ENCODE measurements around the gene NOS3. TPM values are rescaled to one million over a fixed set of nuclear protein-coding genes. Genes with fewer than 3 reads are reported as not detected.
"Not testable (repeated sequence)": the region's sequence is repeated elsewhere in the genome, so short reads cannot be mapped to it uniquely, and the experiment has no call there.

NOS3 gene
- total RNA-seq, 4 donors from 2014 or later, result 1.4 to 3.2 (median 2.2) TPM

- no peak overlapping the region for H3K27ac ChIP-seq
- H3K36me3 ChIP-seq, result no peaks in the 10 kb centered on the region
- H3K4me1 ChIP-seq, result peaks cover 12 to 79% (median 35%) of the 10 kb centered on the region in 3 donors
- H3K9me3 ChIP-seq, result no peaks in the 10 kb centered on the region
- peaks cover 0 to 75% (median 5%) of the 10 kb centered on the region in 4 donors for H3K27me3 ChIP-seq
- 60 to 65% methylated on average over 2 to 5 of the region's 22 CpGs for WGBS, 2 donors
- intact Hi-C loops (cut with DNase I), result no loop called here
- TF ChIP-seq CTCF (IDR thresholded peaks at IDR 0.05) (no peak), POLR2A (IDR thresholded peaks at IDR 0.05) (no peak)
- no peak for DNase-seq
- H3K4me3 ChIP-seq, result no peak overlapping the region
Measured at GRCh38 chr7:151009327-151010036, 18.7 kb downstream of the NOS3 start.

- Histone ChIP-seq H3K4me3 (no peak overlapping the region), H3K9me3 (no peaks in the 10 kb centered on the region), H3K4me1 (peaks cover 12 to 83% (median 35%) of the 10 kb centered on the region in 3 donors), H3K27ac (peak overlapping the region in 1 of 4 donors; percentile 63), H3K36me3 (no peaks in the 10 kb centered on the region), H3K27me3 (peaks cover 0 to 80% (median 5%) of the 10 kb centered on the region in 4 donors)
- WGBS, 2 donors, result no CpG with 5 or more reads among the region's 7 CpGs
- DNase-seq, result no peak
- no peak for TF ChIP-seq POLR2A (IDR thresholded peaks at IDR 0.05)
- no peak for TF ChIP-seq CTCF (IDR thresholded peaks at IDR 0.05)
- intact Hi-C loops (cut with DNase I), result no loop called here
Measured at GRCh38 chr7:151010037-151010306, 19.2 kb downstream of the NOS3 start.

GRCh38 chr7:151010307-151011096 lies 19.7 kb downstream of the NOS3 start:
- Histone ChIP-seq H3K9me3 (no peaks in the 10 kb centered on the region), H3K27me3 (peaks cover 0 to 86% (median 5%) of the 10 kb centered on the region in 4 donors), H3K4me1 (peaks cover 12 to 87% (median 35%) of the 10 kb centered on the region in 3 donors), H3K27ac (peak overlapping the region in 3 of 4 donors; percentile 43 to 63 (median 58)), H3K4me3 (no peak overlapping the region), H3K36me3 (no peaks in the 10 kb centered on the region)
- no peak for DNase-seq
- TF ChIP-seq POLR2A (IDR thresholded peaks at IDR 0.05), result no peak
- WGBS, 2 donors, result 8 to 15% methylated on average over 2 to 4 of the region's 18 CpGs
- intact Hi-C loops (cut with DNase I), result no loop called here

GRCh38 chr7:151011097-151011409 lies 20.2 kb downstream of the NOS3 start:
- DNase-seq, result no peak
- peaks cover 12 to 87% (median 35%) of the 10 kb centered on the region in 3 donors for H3K4me1 ChIP-seq
- H3K27ac ChIP-seq, result peak overlapping the region in 3 of 4 donors; percentile 44 to 63 (median 58)
- H3K36me3 ChIP-seq, result no peaks in the 10 kb centered on the region
- WGBS, 2 donors, result no CpG with 5 or more reads among the region's 1 CpG
- no peaks in the 10 kb centered on the region for H3K9me3 ChIP-seq
- peaks cover 0 to 91% (median 5%) of the 10 kb centered on the region in 4 donors for H3K27me3 ChIP-seq
- H3K4me3 ChIP-seq, result no peak overlapping the region
- TF ChIP-seq POLR2A (IDR thresholded peaks at IDR 0.05) (no peak), CTCF (IDR thresholded peaks at IDR 0.05) (no peak)
- intact Hi-C loops (cut with DNase I), result no loop called here

- 81 to 85% methylated on average over 11 to 12 of the region's 12 CpGs for WGBS, 2 donors
- H3K36me3 ChIP-seq; DNase-seq; H3K4me3 ChIP-seq; H3K9me3 ChIP-seq; intact Hi-C loops (cut with DNase I): not testable (repeated sequence)
- Histone ChIP-seq H3K4me1 (peaks cover 12 to 85% (median 35%) of the 10 kb centered on the region in 3 donors), H3K27me3 (peaks cover 0 to 95% (median 5%) of the 10 kb centered on the region in 4 donors), H3K27ac (peak overlapping the region in 1 of 4 donors; percentile 63)
Measured at GRCh38 chr7:151011616-151012015, 20.8 kb downstream of the NOS3 start.

- DNase-seq, result no peak
- peak overlapping the region in 1 of 4 donors; percentile 34 for H3K27ac ChIP-seq
Measured at GRCh38 chr7:151012031-151012692, 21.3 kb downstream of the NOS3 start.

More at GRCh38 chr7:151012031-151012692, 21.3 kb downstream of the NOS3 start:
- Histone ChIP-seq H3K4me3 (no peak overlapping the region), H3K4me1 (peaks cover 12 to 80% (median 30%) of the 10 kb centered on the region in 3 donors), H3K9me3 (no peaks in the 10 kb centered on the region), H3K27me3 (peaks cover 0 to 95% (median 5%) of the 10 kb centered on the region in 4 donors), H3K36me3 (no peaks in the 10 kb centered on the region)
- 52 to 69% methylated on average over 4 of the region's 6 CpGs for WGBS, 2 donors
- intact Hi-C loops (cut with DNase I), result no loop called here
- no peak for TF ChIP-seq POLR2A (IDR thresholded peaks at IDR 0.05)
- TF ChIP-seq CTCF (IDR thresholded peaks at IDR 0.05), result no peak

Measured in esophagus squamous epithelium (tissue), 5 donors.